ENCODE data around the gene LRFN3.

The LRFN3 gene

DNA sequence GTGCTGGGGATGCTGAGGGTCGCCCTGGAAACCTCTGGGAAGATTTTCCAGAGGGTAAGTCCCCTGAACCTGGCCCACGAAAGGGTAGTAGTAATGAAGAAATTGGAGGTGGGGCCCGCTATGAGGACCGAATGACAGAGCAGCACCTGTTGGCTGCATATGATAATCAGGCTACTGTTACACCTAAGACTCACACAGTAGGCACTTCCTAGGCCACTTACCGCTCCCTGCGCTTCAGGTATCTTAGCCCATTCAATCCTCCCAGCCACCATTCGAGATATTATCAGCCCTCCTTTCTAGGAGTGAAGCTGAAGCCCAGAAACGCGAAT, 4.3 kb upstream of the LRFN3 start:
- no peaks in the 10 kb centered on the region for H3K27me3 ChIP-seq (ENCODE audit: control insufficient read depth, insufficient read depth, low read length)
- no peak overlapping the region for H3K4me2 ChIP-seq (ENCODE audit: low read length)
- H3K36me3 ChIP-seq (ENCODE audit: control insufficient read depth, insufficient read depth, low read length): no peaks in the 10 kb centered on the region
- H3K79me2 ChIP-seq: no peaks in the 10 kb centered on the region
- H3K4me1 ChIP-seq: peaks cover 8% of the 10 kb centered on the region
- H2AFZ ChIP-seq: peak overlapping the region; percentile 40
- no peak overlapping the region for H3K9ac ChIP-seq
- H3K4me3 ChIP-seq (ENCODE audit: low read depth, low read length): no peak overlapping the region
- TF ChIP-seq, protein P1, sequence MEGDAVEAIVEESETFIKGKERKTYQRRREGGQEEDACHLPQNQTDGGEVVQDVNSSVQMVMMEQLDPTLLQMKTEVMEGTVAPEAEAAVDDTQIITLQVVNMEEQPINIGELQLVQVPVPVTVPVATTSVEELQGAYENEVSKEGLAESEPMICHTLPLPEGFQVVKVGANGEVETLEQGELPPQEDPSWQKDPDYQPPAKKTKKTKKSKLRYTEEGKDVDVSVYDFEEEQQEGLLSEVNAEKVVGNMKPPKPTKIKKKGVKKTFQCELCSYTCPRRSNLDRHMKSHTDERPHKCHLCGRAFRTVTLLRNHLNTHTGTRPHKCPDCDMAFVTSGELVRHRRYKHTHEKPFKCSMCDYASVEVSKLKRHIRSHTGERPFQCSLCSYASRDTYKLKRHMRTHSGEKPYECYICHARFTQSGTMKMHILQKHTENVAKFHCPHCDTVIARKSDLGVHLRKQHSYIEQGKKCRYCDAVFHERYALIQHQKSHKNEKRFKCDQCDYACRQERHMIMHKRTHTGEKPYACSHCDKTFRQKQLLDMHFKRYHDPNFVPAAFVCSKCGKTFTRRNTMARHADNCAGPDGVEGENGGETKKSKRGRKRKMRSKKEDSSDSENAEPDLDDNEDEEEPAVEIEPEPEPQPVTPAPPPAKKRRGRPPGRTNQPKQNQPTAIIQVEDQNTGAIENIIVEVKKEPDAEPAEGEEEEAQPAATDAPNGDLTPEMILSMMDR (IDR thresholded peaks at IDR 0.05): no peak
- no peaks in the 10 kb centered on the region for H3K9me3 ChIP-seq (ENCODE audit: control insufficient read depth, low read length)
- no peak overlapping the region for H3K27ac ChIP-seq

DNA sequence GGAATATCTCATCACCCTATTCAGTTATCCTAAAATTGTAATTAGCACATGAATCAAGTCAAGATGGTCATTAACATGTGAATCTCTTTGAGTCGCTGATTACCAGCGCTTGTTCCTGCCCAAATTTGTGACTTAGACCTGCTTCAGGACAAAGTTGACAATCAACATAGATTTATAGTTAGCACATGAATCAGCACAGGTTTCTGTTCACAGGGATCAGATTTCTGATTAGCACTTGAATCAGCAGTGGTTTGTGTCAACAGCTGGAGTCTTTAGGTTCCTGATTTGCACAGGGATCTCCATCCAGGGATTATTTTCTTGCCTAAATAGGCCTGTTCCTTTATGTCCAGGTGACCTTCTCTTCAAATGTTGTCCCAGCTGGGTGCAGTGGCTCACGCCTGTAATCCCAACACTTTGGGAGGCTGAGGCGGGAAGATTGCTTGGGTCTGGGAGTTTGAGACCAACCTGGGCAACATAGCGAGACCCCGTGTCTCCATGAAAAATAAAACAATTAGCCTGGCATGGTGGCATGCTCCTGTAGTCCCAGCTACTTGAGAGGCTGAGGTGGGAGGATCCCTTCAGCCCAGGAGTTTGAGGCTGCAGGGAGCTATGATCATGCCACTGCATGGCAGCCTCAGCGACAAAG, 3.8 kb upstream of the LRFN3 start:
- no peaks in the 10 kb centered on the region for H3K79me2 ChIP-seq
- H3K9me3 ChIP-seq (ENCODE audit: control insufficient read depth, low read length): no peaks in the 10 kb centered on the region
- H3K9ac ChIP-seq: no peak overlapping the region
- no peaks in the 10 kb centered on the region for H3K36me3 ChIP-seq (ENCODE audit: control insufficient read depth, insufficient read depth, low read length)
- H2AFZ ChIP-seq: peak overlapping the region; percentile 40
- no peaks in the 10 kb centered on the region for H3K27me3 ChIP-seq (ENCODE audit: control insufficient read depth, insufficient read depth, low read length)
- H3K4me1 ChIP-seq: peaks cover 8% of the 10 kb centered on the region
- TF ChIP-seq, protein P1 (IDR thresholded peaks at IDR 0.05): no peak
- no peak overlapping the region for H3K27ac ChIP-seq
- no peak overlapping the region for H3K4me2 ChIP-seq (ENCODE audit: low read length)
- H3K4me3 ChIP-seq (ENCODE audit: low read depth, low read length): no peak overlapping the region

DNA sequence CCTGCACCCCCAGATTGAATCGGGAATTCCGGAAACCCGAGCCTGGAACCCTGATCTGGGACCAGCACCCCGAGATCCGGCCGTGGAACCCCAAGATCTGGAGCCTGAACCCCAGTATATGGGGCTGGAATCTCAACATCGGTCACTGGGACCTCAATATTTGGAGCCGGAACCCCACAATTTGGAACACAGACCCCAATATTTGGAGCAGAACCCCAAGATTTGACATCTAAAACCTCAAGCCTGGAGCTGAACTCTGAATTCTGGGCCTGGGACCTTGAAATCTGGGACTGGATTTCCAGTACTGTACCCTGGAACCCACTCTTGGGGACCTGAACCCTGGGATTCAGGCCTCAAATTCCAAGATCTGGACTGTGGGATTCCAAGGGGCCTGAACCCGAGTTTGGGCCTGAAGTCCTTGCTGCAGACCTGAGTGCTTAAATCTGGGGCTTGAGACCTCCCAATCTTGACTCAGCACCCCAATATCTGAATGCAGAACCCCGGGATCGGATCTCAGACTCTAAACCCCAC, 629 bp downstream of the LRFN3 start:
- H3K9me3 ChIP-seq (ENCODE audit: control insufficient read depth, low read length): no peaks in the 10 kb centered on the region
- peaks cover 10% of the 10 kb centered on the region for H3K4me1 ChIP-seq
- H3K36me3 ChIP-seq (ENCODE audit: control insufficient read depth, insufficient read depth, low read length): no peaks in the 10 kb centered on the region
- peak overlapping the region; percentile 63 for H3K4me3 ChIP-seq (ENCODE audit: low read depth, low read length)
- H2AFZ ChIP-seq: peak overlapping the region; percentile 67
- no peaks in the 10 kb centered on the region for H3K79me2 ChIP-seq
- TF ChIP-seq, protein P1 (IDR thresholded peaks at IDR 0.05): no peak
- H3K27me3 ChIP-seq (ENCODE audit: control insufficient read depth, insufficient read depth, low read length): no peaks in the 10 kb centered on the region
- peak overlapping the region; percentile 69 for H3K27ac ChIP-seq
- H3K9ac ChIP-seq: peak overlapping the region; percentile 47
- H3K4me2 ChIP-seq (ENCODE audit: low read length): peak overlapping the region; percentile 86

DNA sequence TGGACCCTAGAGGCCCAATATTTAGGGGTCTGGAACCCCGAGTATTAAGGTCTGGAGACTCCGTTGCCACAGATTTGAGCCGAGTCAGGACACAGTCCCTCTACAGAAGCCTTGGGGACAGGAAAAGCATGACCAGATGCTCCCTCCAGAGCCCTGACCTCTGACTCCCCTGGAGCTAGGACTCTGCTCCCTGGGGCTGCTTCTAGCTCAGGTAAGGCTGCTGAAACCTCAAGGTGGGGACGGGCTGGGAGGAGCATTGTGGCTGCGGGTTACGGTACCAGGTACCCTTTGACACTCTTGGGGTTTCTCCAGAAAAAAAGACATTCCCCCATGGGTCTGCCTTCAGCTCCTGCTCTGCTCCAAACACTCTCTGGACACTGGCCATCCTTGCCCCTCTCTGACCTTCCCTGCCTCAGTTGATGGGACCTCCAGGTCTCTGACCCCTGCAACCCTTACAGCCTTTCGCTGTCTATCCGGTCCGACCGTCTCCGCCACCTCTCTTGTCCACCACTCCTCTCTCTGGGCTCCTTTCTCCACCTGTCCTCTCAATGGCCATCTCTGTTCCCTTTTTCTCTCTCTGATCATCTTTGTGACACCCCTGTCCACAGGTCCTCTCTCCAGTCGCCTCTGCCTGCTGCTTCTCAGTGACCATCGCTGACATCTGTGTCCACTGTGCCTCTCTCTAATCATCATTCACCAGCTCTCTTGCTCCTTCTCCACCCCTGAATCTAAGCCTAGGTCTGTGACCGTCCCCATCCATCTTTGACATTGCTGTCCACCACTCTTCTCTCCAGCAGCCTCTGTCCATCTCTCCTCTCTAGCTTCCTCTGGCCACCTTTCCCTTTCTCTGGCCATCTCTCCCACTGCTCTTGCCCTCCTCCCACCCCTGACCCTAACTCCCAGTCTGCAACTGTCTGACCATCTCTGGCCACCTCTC, 1.4 kb downstream of the LRFN3 start:
- Histone ChIP-seq H3K27me3 (ENCODE audit: control insufficient read depth, insufficient read depth, low read length) (no peaks in the 10 kb centered on the region), H3K36me3 (ENCODE audit: control insufficient read depth, insufficient read depth, low read length) (no peaks in the 10 kb centered on the region), H3K4me3 (ENCODE audit: low read depth, low read length) (peak overlapping the region; percentile 30), H3K4me2 (ENCODE audit: low read length) (peak overlapping the region; percentile 86), H3K4me1 (peaks cover 10% of the 10 kb centered on the region), H3K27ac (peak overlapping the region; percentile 5), H3K9me3 (ENCODE audit: control insufficient read depth, low read length) (no peaks in the 10 kb centered on the region), H3K79me2 (no peaks in the 10 kb centered on the region), H2AFZ (no peak overlapping the region), H3K9ac (no peak overlapping the region)
- TF ChIP-seq, protein P1 (IDR thresholded peaks at IDR 0.05): no peak

All from parathyroid adenoma (tissue), 2 donors.